Vagina (tissue), 2 donors: ENCODE measurements around the gene SIGLEC9.

Experiments
- CTCF ChIP-seq, 3 experiments: fragments of 450-650 bp in 2 of 3; fragments of 200-600 bp in 1 of 3; sonication (generic) in 1 of 3; IDR thresholded peaks; one replicate each; pipeline ENCODE4 v1.5.1; 2017 to 2019; ENCODE audit warnings: antibody characterized with exemption in 3 of 3, mild to moderate bottlenecking in 2 of 3, moderate library complexity in 2 of 3
- POLR2A ChIP-seq, 2 donors: fragments of 450-650 bp; IDR thresholded peaks; one replicate each; pipeline ENCODE4 v1.6.1; 2017; ENCODE audit warnings: antibody characterized with exemption in 2 of 2, mild to moderate bottlenecking in 2 of 2, moderate library complexity in 2 of 2
- POLR2AphosphoS5 ChIP-seq, 2 donors: sonication (generic); formaldehyde crosslinking; IDR thresholded peaks; one replicate each; pipeline ENCODE4 v1.9.0; 2017; ENCODE audit warnings: antibody characterized with exemption in 2 of 2, mild to moderate bottlenecking in 2 of 2, low read depth in 1 of 2; ENCODE audit not compliant: insufficient read depth in 1 of 2

- TF ChIP-seq CTCF (IDR thresholded peaks at IDR 0.05) (no peak), POLR2AphosphoS5 (IDR thresholded peaks at IDR 0.05; ENCODE audit: insufficient read depth in 1 of 2, low read depth in 1 of 2) (no peak), POLR2A (IDR thresholded peaks at IDR 0.05) (no peak)
Observed at GRCh38 chr19:51090471-51090870, 34.2 kb upstream of the SIGLEC9 start.
